ENCODE measurements around the gene ANKRD24.
"Not testable (repeated sequence)": the region's sequence is repeated elsewhere in the genome, so short reads cannot be mapped to it uniquely, and the experiment has no call there.

The ANKRD24 gene

DNA sequence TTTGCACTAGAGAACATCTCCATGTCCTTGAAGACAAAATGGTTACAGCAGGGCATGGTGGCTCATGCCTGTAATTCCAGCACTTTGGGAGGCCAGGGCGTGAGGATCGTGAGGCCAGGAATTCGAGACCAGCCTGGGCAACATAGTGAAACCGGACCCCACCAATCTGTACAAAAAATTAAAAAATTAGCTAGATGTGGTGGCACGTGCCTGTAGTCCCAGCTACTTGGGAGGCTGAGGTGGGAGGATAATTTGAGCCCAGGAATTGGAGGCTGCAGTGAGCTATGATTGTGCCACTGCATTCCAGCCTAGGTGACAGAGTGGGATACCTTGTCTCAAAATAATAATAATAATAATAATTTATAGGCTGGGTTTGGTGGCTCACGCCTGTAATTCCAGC is 47.7 kb downstream of the ANKRD24 start:
- not testable (repeated sequence) for DNase-seq (ENCODE audit: low spot score)

DNA sequence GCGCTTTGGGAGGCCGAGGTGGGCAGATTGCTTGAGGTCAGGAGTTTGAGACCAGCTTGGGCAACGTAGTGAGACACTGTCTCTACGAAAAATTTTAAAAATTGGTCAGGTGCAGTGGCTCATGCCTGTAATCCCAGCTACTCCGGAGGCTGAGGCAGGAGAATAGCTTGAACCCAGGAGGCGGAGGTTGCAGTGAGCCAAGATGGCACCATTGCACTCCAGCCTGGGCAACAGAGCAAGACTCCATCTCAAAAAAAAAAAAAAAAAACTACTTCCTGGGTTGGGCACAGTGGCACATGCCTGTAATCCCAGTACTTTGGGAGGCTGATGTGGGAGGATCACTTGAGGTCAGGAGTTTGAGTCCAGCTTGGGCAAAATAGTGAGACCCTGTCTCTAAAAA is 49.0 kb downstream of the ANKRD24 start:
- DNase-seq (ENCODE audit: low spot score), result not testable (repeated sequence)

DNA sequence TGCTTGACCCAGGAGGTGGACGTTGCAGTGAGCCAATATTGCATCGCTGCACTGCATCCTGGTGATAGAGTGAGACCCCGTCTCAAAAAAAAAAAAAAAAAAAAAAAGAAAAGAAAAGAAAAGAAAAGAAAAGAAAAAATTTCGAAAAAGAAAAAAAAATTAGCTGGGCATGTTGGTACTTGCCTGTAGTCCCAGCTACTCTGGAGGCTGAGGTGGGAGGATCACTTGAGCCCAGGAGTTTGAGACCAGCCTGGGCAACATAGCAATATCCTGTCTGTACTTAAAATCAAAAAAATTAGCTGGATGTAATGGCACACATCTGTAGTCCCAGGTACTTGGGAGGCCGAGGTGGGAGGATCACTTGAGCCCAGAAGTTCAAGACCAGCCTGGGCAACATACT is 49.6 kb downstream of the ANKRD24 start:
- DNase-seq (ENCODE audit: low spot score), result not testable (repeated sequence)

DNA sequence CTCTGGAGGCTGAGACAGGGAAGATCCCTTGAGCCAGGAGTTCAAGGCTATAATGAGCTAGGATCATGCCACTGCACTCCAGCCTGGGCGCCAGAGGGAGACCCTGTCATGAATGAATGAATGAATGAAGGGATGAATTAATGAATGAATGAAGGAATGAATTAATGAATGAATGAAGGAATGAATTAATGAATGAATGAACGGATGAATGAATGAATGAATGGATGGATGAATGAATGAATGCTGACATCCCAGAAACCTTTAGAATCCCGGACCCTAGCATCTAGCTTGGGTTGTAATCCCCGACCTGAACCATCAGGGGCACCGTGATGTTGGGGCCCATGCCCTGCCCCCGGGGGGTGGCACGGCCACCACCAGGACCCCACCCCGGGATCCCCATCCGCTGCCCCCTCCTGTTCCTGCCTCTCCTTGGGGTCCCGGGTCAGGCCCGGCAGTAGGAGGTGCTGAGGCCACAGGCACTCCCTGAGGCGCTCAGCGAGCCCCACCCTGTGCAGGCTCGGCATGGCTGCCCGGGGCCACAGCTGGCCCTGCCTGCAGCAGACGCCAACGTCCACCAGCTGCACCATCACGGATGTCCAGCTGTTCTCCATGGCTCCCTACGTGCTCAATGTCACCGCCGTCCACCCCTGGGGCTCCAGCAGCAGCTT is 50.3 kb downstream of the ANKRD24 start:
- DNase-seq (ENCODE audit: low spot score), result no peak

DNA sequence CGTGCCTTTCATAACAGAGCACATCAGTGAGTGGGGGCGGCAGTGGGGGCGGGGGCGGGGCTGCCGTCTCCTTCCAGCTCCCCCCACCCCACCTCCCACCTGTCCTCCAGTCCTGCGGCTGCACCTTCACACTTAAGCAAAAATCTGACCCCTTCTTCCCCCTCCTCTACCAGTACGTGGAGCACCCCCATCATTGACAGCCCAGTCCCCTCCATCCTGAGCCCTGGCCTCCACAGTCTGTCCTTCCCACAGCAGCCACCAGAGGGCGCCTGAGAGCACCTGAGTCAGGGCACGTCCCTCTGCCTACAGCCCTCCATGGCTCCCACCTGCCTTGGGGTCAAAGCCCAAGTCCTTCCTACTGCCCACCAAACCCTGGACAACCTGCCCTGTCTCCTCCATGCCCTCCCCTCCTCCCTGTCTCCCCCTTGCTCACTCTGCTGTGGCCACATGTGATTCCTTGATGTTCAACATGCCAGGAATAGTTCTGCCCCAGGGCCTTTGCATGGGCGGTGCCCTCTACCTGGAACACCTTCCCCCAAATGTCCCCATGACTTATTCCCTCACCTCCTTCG is 50.9 kb downstream of the ANKRD24 start:
- DNase-seq (ENCODE audit: low spot score), result peak; percentile 77

DNA sequence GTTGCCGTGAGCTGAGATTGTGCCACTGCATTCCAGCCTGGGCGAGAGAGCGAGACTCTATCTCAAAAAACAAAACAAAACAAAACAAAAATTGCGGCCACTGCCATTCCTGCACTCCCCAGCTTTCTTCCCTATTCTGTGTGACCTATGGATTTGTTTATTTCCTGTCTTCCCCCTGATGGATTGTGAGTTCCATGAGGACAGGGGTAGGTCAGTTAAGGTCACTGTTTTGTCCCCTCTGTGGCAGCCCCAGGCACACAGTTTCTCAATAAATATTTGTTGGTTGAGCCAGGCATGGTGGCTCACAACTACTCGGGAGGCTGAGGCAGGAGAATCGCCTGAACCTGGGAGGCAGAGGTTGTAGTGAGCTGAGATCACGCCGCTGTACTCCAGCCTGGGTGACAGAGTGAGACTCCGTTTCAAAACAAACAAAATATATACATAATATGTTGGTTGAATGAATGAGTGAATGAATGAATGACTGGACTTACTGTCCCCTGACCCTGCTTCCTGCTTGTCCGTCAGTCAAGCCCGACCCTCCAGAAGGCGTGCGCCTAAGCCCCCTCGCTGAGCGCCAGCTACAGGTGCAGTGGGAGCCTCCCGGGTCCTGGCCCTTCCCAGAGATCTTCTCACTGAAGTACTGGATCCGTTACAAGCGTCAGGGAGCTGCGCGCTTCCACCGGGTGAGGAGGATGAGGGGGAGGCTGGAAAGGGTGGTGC is 51.8 kb downstream of the ANKRD24 start:
- no peak for DNase-seq (ENCODE audit: low spot score)

DNA sequence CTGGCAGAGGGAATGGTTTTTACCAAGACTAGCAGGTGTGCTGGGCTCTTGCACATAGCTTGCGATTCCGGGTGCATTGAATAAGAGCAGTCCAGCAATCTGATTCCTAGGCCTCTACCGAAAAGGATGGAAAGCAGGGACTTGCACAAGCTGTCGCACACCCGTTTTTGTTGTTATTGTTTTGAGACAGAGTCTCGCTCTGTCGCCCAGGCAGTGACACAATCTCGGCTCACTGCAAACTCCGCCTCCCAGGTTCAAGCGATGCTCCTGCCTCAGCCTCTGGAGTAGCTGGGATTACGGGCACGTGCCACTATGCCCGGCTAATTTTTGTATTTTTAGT is 52.3 kb downstream of the ANKRD24 start:
- no peak for DNase-seq (ENCODE audit: low spot score)

DNA sequence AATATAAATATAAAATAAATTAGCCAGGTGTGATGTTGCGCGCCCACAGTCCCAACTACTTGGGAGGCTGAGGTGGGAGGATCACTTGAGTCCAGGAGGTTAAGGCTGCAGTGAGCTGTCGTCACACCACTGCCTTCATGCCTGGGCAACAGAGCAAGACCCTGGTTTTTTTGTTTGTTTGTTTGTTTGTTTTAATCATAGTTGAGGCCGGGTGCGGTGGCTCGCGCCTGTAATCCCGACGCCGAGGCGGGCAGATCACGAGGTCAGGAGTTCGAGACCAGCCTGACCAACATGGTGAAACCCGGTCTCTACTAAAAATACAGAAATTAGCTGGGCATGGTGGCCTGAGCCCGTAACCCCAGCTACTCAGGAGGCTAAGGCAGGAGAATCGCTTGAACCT is 55.0 kb downstream of the ANKRD24 start:
- not testable (repeated sequence) for DNase-seq (ENCODE audit: low spot score)

DNA sequence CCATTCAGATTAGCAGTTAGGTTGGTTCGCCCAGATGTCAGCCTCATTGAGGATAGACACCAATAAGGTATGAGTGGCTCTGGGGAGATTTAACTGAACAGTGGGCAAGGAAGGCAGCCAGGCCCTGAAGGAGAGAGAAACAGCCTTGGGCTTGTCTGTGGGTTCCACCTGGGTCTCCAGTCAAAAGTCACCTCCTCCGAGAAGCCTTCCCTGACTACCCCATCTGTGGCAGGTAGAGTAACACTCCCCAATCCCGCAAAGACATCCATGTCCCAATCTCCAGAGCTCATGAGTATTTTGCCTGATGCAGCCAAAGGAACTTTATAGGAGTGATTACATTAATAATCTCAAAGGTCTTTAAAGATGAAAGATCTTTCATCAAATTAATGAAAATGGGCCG is 56.3 kb downstream of the ANKRD24 start:
- no peak for DNase-seq (ENCODE audit: low spot score)

DNA sequence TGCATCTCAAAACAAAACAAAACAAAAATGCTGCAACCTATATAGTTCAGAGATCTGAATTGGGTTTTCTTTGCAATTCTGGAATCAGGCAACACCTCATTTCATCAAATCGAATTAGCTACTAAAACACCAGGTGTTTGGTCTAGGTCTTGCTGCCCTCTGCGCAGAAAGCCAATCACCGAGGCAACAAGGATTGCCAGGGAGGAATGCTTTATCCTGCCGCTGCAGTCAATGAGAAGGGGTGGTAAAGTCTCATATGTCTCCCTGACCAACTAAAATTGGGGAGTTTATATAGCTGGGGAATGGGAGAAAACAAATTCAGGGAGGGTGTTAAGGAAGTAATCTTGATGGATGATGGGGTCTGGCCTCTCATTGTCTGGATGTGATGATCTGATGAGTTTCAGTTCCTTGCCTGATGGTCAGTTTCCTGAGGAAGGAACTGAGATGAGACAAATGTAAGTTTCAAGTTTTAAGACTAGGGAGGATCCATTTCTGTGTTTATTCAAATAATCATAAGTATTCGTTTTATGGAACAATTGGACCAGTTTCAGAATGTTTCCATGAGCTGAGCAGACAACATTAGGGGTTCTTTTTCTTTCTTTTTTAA is 59.4 kb downstream of the ANKRD24 start:
- DNase-seq (ENCODE audit: low spot score), result no peak

DNA sequence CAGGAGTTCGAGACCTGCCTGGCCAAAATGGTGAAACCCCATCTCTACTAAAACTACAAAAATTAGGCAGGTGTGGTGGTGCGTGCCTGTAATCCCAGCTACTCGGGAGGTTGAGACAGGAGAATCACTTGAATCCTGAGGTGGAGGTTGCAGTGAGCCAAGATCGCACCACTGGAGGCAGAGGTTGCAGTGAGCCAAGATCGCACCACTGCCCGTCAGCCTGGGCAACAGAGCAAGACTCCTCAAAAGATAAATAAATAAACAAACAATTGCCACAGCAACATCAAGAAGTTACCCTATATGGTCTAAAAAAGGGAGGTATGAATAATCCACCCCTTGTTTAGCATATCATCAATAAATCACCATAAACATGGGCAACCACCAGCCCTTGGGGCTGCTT is 63.4 kb downstream of the ANKRD24 start:
- not testable (repeated sequence) for DNase-seq (ENCODE audit: low spot score)

DNA sequence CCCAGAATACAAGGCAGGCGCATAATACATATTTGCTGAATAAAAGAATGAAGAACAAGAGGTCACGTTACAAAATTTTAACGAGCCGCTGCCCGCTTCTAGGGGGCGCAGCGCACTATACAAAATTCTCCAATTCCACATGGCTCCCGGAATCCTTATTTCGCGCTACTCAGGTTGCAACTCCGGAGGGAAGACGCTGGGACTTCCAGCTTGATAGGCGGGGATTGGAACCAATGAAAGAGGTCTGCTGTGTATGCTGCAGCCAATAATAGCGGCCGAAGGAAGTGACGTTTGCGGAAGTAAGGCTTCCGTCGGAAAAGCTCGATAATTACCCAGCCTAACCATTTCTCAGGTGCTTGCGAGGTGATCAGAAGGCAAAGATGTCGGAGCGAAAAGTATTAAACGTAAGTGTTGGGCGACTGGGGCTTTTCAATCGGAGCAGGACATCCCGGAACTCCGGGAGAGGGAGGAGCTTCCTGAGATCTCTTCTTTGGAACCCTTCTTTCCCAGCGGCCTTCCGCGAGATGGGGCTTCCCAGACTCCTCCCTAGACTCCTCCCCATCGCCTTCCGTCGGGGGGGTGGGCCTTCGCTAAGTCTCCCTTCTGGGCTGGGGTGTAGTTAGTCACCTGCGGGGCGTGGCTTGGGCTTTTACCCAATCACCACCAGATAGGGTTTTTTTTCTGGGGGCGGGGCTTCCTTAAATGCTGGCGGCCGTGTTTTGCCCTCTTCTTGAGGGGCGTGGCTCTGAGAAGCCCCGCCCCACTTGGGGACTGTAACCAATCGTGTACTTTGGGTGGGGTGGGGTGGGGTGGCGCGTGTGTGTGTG is 64.5 kb downstream of the ANKRD24 start, which contains the start of gene YJU2:
Gene YJU2, plus strand, starts transcription at position 314 of the 827 bp plus-strand sequence. Its CDS starts 67 bp downstream, at position 381.
- peak; percentile 100 for DNase-seq (ENCODE audit: low spot score)

DNA sequence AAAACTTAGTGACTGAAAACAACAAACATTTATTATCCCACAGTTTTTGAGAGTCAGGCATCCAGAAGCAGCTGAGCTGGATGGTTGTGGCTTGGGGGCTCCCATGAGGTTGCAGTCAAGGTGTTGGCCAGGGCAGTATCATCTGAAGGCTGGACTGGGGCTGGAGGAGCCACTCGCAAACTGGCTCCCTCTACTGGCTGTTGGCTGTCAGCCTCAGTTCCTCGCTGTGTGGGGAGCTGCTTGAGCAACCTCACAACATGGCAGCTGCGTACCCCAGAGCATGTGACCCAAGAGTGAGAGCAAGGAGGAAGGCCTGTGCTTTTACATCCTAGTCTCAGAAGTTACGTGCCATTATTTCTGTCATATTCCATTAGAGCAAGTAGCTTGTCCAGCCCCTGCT is 74.1 kb downstream of the ANKRD24 start:
- no peak for DNase-seq (ENCODE audit: low spot score)

DNA sequence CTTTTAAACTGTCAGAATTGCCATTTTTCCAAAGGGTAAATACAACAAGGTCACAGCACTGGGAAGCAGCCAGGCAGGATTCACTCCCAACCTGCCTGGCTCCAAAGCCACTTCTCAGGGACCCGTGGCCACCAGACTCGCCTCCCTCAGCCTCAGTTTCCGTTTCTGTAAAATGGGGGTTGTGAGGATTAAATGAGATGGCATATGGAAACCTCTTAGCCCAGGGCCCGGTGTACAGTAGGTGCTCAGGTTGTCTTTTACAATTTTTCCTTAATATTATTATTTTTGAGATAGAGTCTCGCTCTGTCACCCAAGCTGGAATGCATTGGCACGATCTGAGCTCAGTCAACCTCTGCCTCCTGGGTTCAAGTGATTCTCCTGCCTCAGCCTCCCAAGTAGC is 74.5 kb downstream of the ANKRD24 start:
- DNase-seq (ENCODE audit: low spot score), result no peak

DNA sequence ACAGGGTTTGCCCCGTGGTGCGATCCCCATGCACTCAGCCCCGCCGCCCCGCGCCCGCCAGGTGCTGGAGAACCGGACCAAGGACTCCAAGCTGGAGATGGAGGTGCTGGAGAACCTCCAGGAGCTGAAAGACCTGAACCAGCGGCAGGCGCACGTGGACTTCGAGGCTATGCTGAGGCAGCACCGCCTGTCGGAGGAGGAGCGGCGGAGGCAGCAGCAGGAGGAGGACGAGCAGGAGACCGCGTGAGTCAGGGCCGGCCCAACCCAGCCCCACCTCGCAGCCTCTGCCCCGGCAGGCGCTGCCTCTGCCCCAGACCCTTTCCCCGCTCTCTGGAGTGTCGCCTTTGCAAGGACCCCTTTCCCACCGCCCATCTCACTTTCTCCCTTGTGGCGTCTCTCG is 75.7 kb downstream of the ANKRD24 start:
- DNase-seq (ENCODE audit: low spot score), result peak; percentile 14

DNA sequence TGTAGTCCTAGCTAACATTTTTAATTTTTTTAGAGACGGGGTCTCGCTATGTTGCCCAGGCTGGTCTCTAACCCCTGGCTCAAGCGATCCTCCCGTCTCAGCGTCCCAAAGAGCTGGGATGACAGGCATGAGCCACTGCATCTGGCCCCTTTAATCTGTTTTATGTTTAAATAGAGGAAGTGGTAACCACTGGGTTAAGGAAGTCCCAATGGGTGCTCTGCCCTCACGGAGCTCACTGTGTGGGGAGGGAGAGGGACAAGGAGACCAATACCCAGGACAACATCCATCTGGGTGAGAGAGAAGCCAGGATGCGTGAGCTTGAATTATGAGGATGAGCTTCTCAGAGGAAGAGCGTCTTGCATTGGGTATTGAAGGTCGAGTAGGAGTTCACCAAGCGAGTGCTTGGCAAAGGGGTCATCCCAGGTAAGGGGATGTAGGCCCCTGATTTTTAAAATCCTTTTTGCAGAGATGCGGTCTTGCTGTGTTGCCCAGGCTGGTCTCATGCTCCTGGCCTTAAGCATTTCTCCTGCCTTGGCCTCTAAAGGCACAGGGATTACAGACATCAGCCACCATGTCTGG is 78.2 kb downstream of the ANKRD24 start:
- DNase-seq (ENCODE audit: low spot score), result no peak

DNA sequence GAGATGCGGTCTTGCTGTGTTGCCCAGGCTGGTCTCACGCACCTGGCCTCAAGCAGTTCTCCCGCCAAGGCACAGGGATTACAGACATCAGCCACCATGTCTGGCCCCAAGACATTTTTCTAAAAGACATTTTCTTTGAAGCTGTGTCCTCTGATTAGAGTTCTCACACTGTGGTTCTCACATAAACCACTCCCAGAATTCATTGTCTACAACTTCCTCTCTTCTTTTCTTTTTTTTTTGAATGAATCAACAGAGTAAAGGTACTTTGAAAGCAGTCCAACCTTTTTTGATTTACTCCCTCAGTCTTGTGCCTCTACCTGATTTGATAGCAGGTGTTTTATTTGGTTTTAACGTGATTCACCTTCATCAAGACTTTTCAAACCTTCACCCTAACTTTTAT is 82.3 kb downstream of the ANKRD24 start:
- DNase-seq (ENCODE audit: low spot score), result no peak

DNA sequence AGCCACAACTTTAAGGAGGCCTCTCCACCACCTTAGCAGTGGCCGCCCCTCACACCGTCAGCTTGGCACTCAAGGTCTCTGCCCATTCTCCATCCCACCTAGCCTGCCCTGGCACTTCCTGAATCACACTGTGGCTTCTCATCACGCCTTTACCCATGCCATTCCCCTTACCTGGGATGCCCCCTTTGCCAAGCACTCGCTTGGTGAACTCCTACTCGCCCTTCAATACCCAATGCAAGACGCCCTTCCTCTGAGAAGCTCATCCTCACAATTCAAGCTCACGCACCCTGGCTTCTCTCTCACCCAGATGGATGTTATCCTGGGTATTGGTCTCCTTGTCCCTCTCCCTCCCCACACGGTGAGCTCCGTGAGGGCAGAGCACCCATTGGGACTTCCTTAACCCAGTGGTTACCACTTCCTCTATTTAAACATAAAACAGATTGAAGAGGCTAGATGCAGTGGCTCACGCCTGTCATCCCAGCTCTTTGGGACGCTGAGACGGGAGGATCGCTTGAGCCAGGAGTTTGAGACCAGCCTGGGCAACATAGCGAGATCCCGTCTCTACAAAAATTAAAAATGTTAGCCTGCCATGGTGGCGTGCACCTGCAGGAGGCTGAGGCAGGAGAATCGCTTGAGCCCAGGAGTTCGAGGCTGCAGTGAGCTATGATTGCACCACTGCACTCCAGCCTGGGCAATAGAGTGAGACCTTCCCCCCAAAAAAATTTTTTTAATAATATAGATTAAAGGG is 83.9 kb downstream of the ANKRD24 start:
- DNase-seq (ENCODE audit: low spot score), result no peak

DNA sequence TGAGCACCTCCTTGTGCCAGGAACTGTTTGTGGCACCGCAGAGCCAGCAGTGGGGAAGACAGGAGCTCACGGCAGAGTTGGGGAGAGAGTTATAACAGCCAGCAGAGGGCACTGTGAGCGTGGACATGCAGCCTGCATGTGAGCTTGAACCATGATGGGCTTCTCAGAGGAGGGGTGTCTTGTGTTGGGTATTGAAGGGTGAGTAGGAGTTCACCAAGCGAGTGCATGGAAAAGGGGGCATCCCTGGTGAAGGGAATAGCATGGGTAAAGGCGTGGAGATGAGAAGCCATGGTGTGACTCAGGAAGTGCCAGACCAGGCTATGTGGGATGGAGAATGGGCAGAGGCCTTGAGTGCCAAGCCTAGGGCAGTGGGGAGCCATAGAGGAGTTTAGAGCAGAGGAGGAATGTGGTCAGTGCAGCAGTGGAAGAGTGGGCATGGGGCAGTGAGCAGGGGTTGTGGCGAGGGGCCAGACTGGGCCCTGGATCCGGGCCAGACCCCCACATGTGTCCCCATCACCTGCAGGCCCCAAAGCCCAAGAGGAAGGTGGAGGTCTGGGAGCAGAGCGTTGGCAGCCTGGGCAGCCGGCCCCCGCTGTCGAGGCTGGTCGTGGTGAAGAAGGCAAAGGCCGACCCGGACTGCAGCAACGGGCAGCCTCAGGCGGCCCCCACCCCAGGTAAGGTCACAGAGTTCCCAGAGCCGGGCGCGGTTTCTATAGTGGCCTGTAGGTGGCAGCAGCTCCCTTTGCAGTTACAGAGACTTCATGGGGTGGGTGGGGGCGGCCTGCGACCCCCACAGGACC is 84.8 kb downstream of the ANKRD24 start:
- peak; percentile 90 for DNase-seq (ENCODE audit: low spot score)
